Kidney (tissue), 14 donors: ENCODE data around the gene OR52B6. TPM values are rescaled to one million over a fixed set of nuclear protein-coding genes. Genes with fewer than 3 reads are reported as not detected.

ENCODE experiments used
- DNase-seq, 5 donors: peaks; one replicate each; pipeline ENCODE4 v3.0.0-alpha.2; 2013 to 2020
- FAIRE-seq: peaks from 2 replicates; lab custom pipeline; 2012; peaks lifted over from hg19 to GRCh38; lab: Jason Lieb, UNC
- H3K27ac ChIP-seq, 2 donors: one replicate each; pipeline ENCODE4 v1.7.0; 2013; ENCODE audit warnings: low read depth in 2 of 2, low read length in 2 of 2, inconsistent platforms in 1 of 2
- H3K27me3 ChIP-seq: one replicate; pipeline ENCODE4 v1.7.1; 2013; ENCODE audit warnings: low read length, inconsistent platforms; ENCODE audit not compliant: control insufficient read depth, insufficient read depth
- H3K36me3 ChIP-seq, 3 donors: one replicate each; pipeline versions ENCODE4 v1.7.0 to v1.7.1; 2013; ENCODE audit warnings: low read length in 3 of 3, control low read depth in 1 of 3, inconsistent platforms in 1 of 3; ENCODE audit not compliant: insufficient read depth in 3 of 3, control insufficient read depth in 2 of 3
- H3K4me1 ChIP-seq, 3 donors: one replicate each; pipeline versions ENCODE4 v1.7.0 to v1.7.1; 2013; ENCODE audit warnings: low read length in 3 of 3, inconsistent platforms in 1 of 3, low read depth in 1 of 3; ENCODE audit not compliant: control insufficient read depth in 2 of 3, insufficient read depth in 2 of 3
- H3K4me3 ChIP-seq, 3 donors: one replicate each; pipeline versions ENCODE4 v1.7.0 to v1.8.1; 2013; ENCODE audit warnings: low read length in 3 of 3, control low read depth in 1 of 3, inconsistent platforms in 1 of 3
- H3K9ac ChIP-seq, 3 donors: one replicate each; pipeline versions ENCODE4 v1.7.0 to v1.7.1; 2013; ENCODE audit warnings: low read length in 3 of 3, control low read depth in 1 of 3, inconsistent platforms in 1 of 3
- H3K9me3 ChIP-seq, 3 donors: one replicate each; pipeline versions ENCODE4 v1.7.0 to v1.7.1; 2013; ENCODE audit warnings: low read length in 3 of 3, control low read depth in 1 of 3, inconsistent platforms in 1 of 3; ENCODE audit not compliant: control insufficient read depth in 2 of 3, insufficient read depth in 1 of 3
- CTCF ChIP-seq: IDR thresholded peaks from 3 replicates; pipeline ENCODE4 v1.5.1; 2012; ENCODE audit warnings: mild to moderate bottlenecking, moderate library complexity, borderline replicate concordance; ENCODE audit not compliant: insufficient read depth; ENCODE audit errors: extremely low read depth
- intact Hi-C: fragments of 100-400 bp; cut with DNase I; formaldehyde crosslinking; loops from one replicate; pipeline ENCODE4 v1.11.1; 2022
- polyA plus RNA-seq: library from polyadenylated mRNA; stranded (reverse); fragments of 350-450 nt; fragmentation: Illumina TruSeq; extraction: RNeasy Lipid Tissue Mini Kit (QIAGEN cat#74804); gene quantifications from one replicate; pipeline ENCODE4 v1.2.3, GENCODE V29; 2014; ENCODE audit warnings: low read depth, low replicate concordance; ENCODE audit not compliant: insufficient read depth
- total RNA-seq: library from RNA; stranded (reverse); fragmentation: NEBNext Ultra II Directional; extraction: Animal tissue kit (Norgen Biotek cat#: 25700); gene quantifications from one replicate; pipeline ENCODE4 v1.2.1, GENCODE V29; 2021
- donor health status: control.
- donor health status: control.
- donor health status: control.
- donor health status: control.
- donor health status: control.
- donor health status: DM: yes; HTN: yes; CAD: no.
- donor health status: Normal renal cell carcinoma (clear cell type).

Gene OR52B6
- total and polyA plus RNA-seq, 2 donors from 2014 or later: not detected

- Histone ChIP-seq H3K4me1 (peaks cover 0 to 12% (median 0%) of the 10 kb centered on the region in 3 donors), H3K27me3 (no peaks in the 10 kb centered on the region), H3K9me3 (no peaks in the 10 kb centered on the region), H3K36me3 (no peaks in the 10 kb centered on the region), H3K4me3 (peak within 1 kb of the TSS; percentile 85 to 98 (median 93)), H3K27ac (peak within 1 kb of the TSS; percentile 36 to 68), H3K9ac (peak within 1 kb of the TSS; percentile 81 to 87 (median 87))
- intact Hi-C loops: no loop called here
- TF ChIP-seq CTCF: no peak
- DNase-seq (peak in 4 of 5 donors; percentile 21 to 78 (median 44)), FAIRE-seq (peak; percentile 94)
Observed at GRCh38 chr11:5624489-5625279, 44.0 kb downstream of the OR52B6 start, which contains the start of gene TRIM34. Gene TRIM34, plus strand, starts transcription at chr11:5625001. Its CDS starts 7,331 bp downstream, at chr11:5632332.

- Histone ChIP-seq H3K4me3 (peak overlapping the region; percentile 85 to 98 (median 93)), H3K4me1 (peaks cover 0 to 12% (median 0%) of the 10 kb centered on the region in 3 donors), H3K9ac (peak overlapping the region in 2 of 3 donors; percentile 81 to 87), H3K27ac (no peak overlapping the region), H3K27me3 (no peaks in the 10 kb centered on the region), H3K36me3 (no peaks in the 10 kb centered on the region), H3K9me3 (no peaks in the 10 kb centered on the region)
- intact Hi-C loops: no loop called here
- no peak for FAIRE-seq
- DNase-seq: no peak
- TF ChIP-seq CTCF: no peak
Observed at GRCh38 chr11:5625281-5625680, 44.6 kb downstream of the OR52B6 start.

- Histone ChIP-seq H3K4me3 (peak overlapping the region in 1 of 3 donors; percentile 98), H3K9me3 (no peaks in the 10 kb centered on the region), H3K27me3 (no peaks in the 10 kb centered on the region), H3K27ac (no peak overlapping the region), H3K36me3 (no peaks in the 10 kb centered on the region), H3K4me1 (peaks cover 0 to 12% (median 0%) of the 10 kb centered on the region in 3 donors), H3K9ac (no peak overlapping the region)
- FAIRE-seq: no peak
- no peak for DNase-seq
- no peak for TF ChIP-seq CTCF
- intact Hi-C loops: no loop called here
Observed at GRCh38 chr11:5626196-5626595, 45.5 kb downstream of the OR52B6 start.
